A549 (cell line): ENCODE measurements around the gene HIPK3. TPM values are rescaled to one million over a fixed set of nuclear protein-coding genes. Genes with fewer than 3 reads are reported as not detected.

ENCODE experiments used
- ATAC-seq, 2 experiments: fragments of 200-7000 bp in 1 of 2; fragments of >200 bp in 1 of 2; cut with Nextera tagmentation in 1 of 2; cut with Tn5 transposase in 1 of 2; 3 replicates each; pipeline versions ENCODE4 v1.8.0 to v1.9.1; 2018 to 2020; ENCODE audit warnings: mild to moderate bottlenecking in 1 of 2, moderate library complexity in 1 of 2
- CTCF ChIA-PET: fragments of 300-600 bp; sonication (Branson Sonifier 250); formaldehyde crosslinking; extraction: SDS; loops from one replicate; lab custom pipeline; 2021; ENCODE audit warnings: antibody characterized with exemption, inconsistent platforms; lab: Yijun Ruan, JAX
- POLR2A ChIA-PET: fragments of 350-600 bp; formaldehyde crosslinking; extraction: SDS; loops from one replicate; lab custom pipeline; 2021; ENCODE audit warnings: antibody characterized with exemption, inconsistent platforms; lab: Yijun Ruan, JAX
- DNase-seq, 2 experiments: peaks; one replicate each; pipeline versions ENCODE4 v3.0.0 to v3.0.0-alpha.2; 2011 to 2016; ENCODE audit warnings: low read depth in 1 of 2, low spot score in 1 of 2
- FAIRE-seq: peaks from 2 replicates; lab custom pipeline; 2011; peaks lifted over from hg19 to GRCh38; lab: Jason Lieb, UNC
- H3K27ac ChIP-seq, 2 experiments: fragments of >200 bp; sonication (Bioruptor Twin); formaldehyde crosslinking; 3 replicates each; pipeline ENCODE4 v1.5.1; 2016 to 2017
- H3K4me1 ChIP-seq: fragments of >200 bp; sonication (Bioruptor Twin); formaldehyde crosslinking; 3 replicates; pipeline ENCODE4 v1.6.1; 2016
- H3K4me2 ChIP-seq: fragments of >200 bp; sonication (Bioruptor Twin); formaldehyde crosslinking; 3 replicates; pipeline ENCODE4 v1.6.1; 2016
- H3K4me3 ChIP-seq: fragments of >200 bp; sonication (Bioruptor Twin); formaldehyde crosslinking; 3 replicates; pipeline ENCODE4 v1.5.1; 2016
- H3K9me3 ChIP-seq: fragments of >200 bp; sonication (Bioruptor Twin); formaldehyde crosslinking; 3 replicates; pipeline ENCODE4 v1.6.1; 2016
- CBX2 ChIP-seq: fragments of 200-600 bp; sonication (generic); IDR thresholded peaks from 2 replicates; pipeline ENCODE4 v1.6.1; 2016; ENCODE audit warnings: low read depth, mild to moderate bottlenecking, borderline replicate concordance
- CHD2 ChIP-seq: fragments of 150-350 bp; IDR thresholded peaks from 2 replicates; pipeline ENCODE4 v1.6.1; 2014; ENCODE audit warnings: low read length; ENCODE audit not compliant: partially characterized antibody
- CHD4 ChIP-seq: fragments of 200-600 bp; sonication (generic); IDR thresholded peaks from 2 replicates; pipeline ENCODE4 v1.6.1; 2016; ENCODE audit warnings: antibody characterized with exemption, mild to moderate bottlenecking, borderline replicate concordance
- CTCF ChIP-seq: fragments of >200 bp; sonication (Bioruptor Twin); formaldehyde crosslinking; IDR thresholded peaks from 3 replicates; pipeline ENCODE4 v1.5.1; 2016
- EHMT2 ChIP-seq: fragments of 200-600 bp; sonication (generic); IDR thresholded peaks from 2 replicates; pipeline ENCODE4 v1.6.1; 2016; ENCODE audit warnings: antibody characterized with exemption, low read depth, mild to moderate bottlenecking, moderate library complexity
- ELK1 ChIP-seq: fragments of 150-350 bp; IDR thresholded peaks from 2 replicates; pipeline ENCODE4 v1.6.1; 2014; ENCODE audit warnings: low read depth, mild to moderate bottlenecking, low read length
- EP300 ChIP-seq, 2 experiments: fragments of >200 bp; sonication (Bioruptor Twin); formaldehyde crosslinking; IDR thresholded peaks; 2 replicates in 1 of 2; 3 replicates in 1 of 2; pipeline ENCODE4 v1.6.1; 2016 to 2017
- FOXS1 ChIP-seq: fragments of 250-450 bp; sonication (Bioruptor Pico); IDR thresholded peaks from 2 replicates; pipeline ENCODE4 v1.5.0; 2020; ENCODE audit warnings: mild to moderate bottlenecking, moderate library complexity
- HDAC2 ChIP-seq: fragments of 200-600 bp; sonication (generic); IDR thresholded peaks from 2 replicates; pipeline ENCODE4 v1.6.1; 2016
- HES2 ChIP-seq: fragments of >200 bp; sonication (Bioruptor Twin); formaldehyde crosslinking; IDR thresholded peaks from 2 replicates; pipeline ENCODE4 v1.6.1; 2016
- HOXA7 ChIP-seq: fragments of 250-450 bp; sonication (Bioruptor Pico); IDR thresholded peaks from 2 replicates; pipeline ENCODE4 v1.5.0; 2020; ENCODE audit warnings: mild to moderate bottlenecking, moderate library complexity
- HOXB5 ChIP-seq: fragments of 250-450 bp; sonication (Bioruptor Pico); IDR thresholded peaks from 2 replicates; pipeline ENCODE4 v1.5.0; 2020; ENCODE audit warnings: mild to moderate bottlenecking, moderate library complexity
- KDM5A ChIP-seq: fragments of 200-600 bp; sonication (generic); IDR thresholded peaks from 2 replicates; pipeline ENCODE4 v1.6.1; 2016; ENCODE audit warnings: antibody characterized with exemption, mild to moderate bottlenecking
- MAFK ChIP-seq: fragments of 450-650 bp; IDR thresholded peaks from 2 replicates; pipeline ENCODE4 v1.6.1; 2014; ENCODE audit not compliant: partially characterized antibody
- MAX ChIP-seq: IDR thresholded peaks from 2 replicates; pipeline ENCODE4 v1.6.1; 2012
- MYC ChIP-seq: IDR thresholded peaks from 2 replicates; pipeline ENCODE4 v1.6.1; 2012; ENCODE audit warnings: mild to moderate bottlenecking, inconsistent platforms, low read length, improper control_type of control experiment, borderline replicate concordance
- NPAS2 ChIP-seq: fragments of 250-450 bp; sonication (Bioruptor Pico); IDR thresholded peaks from 2 replicates; pipeline ENCODE4 v1.8.0; 2022; ENCODE audit warnings: mild to moderate bottlenecking, moderate library complexity, borderline replicate concordance
- NR3C1 ChIP-seq: fragments of >200 bp; sonication (Bioruptor Twin); formaldehyde crosslinking; IDR thresholded peaks from 3 replicates; pipeline ENCODE4 v1.6.1; 2017
- PBX3 ChIP-seq: IDR thresholded peaks from 2 replicates; pipeline ENCODE4 v1.6.1; 2012
- PHF8 ChIP-seq: fragments of 200-600 bp; sonication (generic); IDR thresholded peaks from 2 replicates; pipeline ENCODE4 v1.6.1; 2016; ENCODE audit warnings: low read depth, mild to moderate bottlenecking, antibody characterized with exemption, moderate library complexity, borderline replicate concordance
- POLR2A ChIP-seq: IDR thresholded peaks from 2 replicates; pipeline ENCODE4 v1.6.1; 2012; ENCODE audit warnings: mild to moderate bottlenecking, low read length
- REST ChIP-seq: fragments of 200-600 bp; sonication (generic); IDR thresholded peaks from 2 replicates; pipeline ENCODE4 v1.6.1; 2016; ENCODE audit warnings: antibody characterized with exemption, mild to moderate bottlenecking, moderate library complexity
- RFX5 ChIP-seq: fragments of 450-650 bp; IDR thresholded peaks from 2 replicates; pipeline ENCODE4 v1.7.1; 2014; ENCODE audit warnings: antibody characterized with exemption, mild to moderate bottlenecking, moderate library complexity
- RNF2 ChIP-seq: fragments of 200-600 bp; sonication (generic); IDR thresholded peaks from 2 replicates; pipeline ENCODE4 v1.6.1; 2016; ENCODE audit warnings: low read depth, mild to moderate bottlenecking, antibody characterized with exemption, moderate library complexity, borderline replicate concordance
- SREBF2 ChIP-seq: fragments of 450-650 bp; IDR thresholded peaks from 2 replicates; pipeline ENCODE4 v1.6.1; 2014; ENCODE audit warnings: mild to moderate bottlenecking, moderate library complexity
- TP53 ChIP-seq: fragments of 250-450 bp; sonication (Bioruptor Pico); IDR thresholded peaks from 2 replicates; pipeline ENCODE4 v1.5.0; 2021; ENCODE audit warnings: mild to moderate bottlenecking, moderate library complexity
- USF2 ChIP-seq: fragments of 450-650 bp; IDR thresholded peaks from 2 replicates; pipeline ENCODE4 v1.6.1; 2014; ENCODE audit warnings: antibody characterized with exemption
- ZC3H11A ChIP-seq: fragments of 450-650 bp; IDR thresholded peaks from 2 replicates; pipeline ENCODE4 v1.6.1; 2014; ENCODE audit warnings: antibody characterized with exemption, mild to moderate bottlenecking
- WGBS: methylation state at CpG from one replicate; pipeline ENCODE4 v1.1.6; 2017; ENCODE audit errors: missing lambda C conversion rate; 5-methylcytosine and 5-hydroxymethylcytosine counted together
- polyA plus RNA-seq, 4 experiments: library from polyadenylated mRNA; depleted of rRNA in 3 of 4; stranded (reverse); fragments of >200 nt; fragmentation: RNase III in 1 of 4; extraction: RNeasy Plus Mini Kit Qiagen cat#74134 plus additional on column Dnase treatment in 1 of 4; gene quantifications; 2 replicates in 3 of 4; 3 replicates in 1 of 4; pipeline ENCODE4 v1.2.3, GENCODE V29; 2011 to 2017

Gene HIPK3
- polyA plus RNA-seq, 2 of the 4 experiments (the other 2 are of a cell fraction) = 15.1 to 31.6 TPM

GRCh38 chr11:33290319-33290718 lies 33.1 kb downstream of the HIPK3 start:
- Histone ChIP-seq H3K9me3 (no peaks in the 10 kb centered on the region), H3K4me1 (peaks cover 21% of the 10 kb centered on the region), H3K27ac (no peak overlapping the region), H3K4me3 (no peak overlapping the region), H3K4me2 (peak overlapping the region; percentile 56; the same call in 2 of the 3 replicates)
- FAIRE-seq (no peak), ATAC-seq (no peak), DNase-seq (no peak)
- POLR2A ChIA-PET = no interaction called here
- WGBS = 80% methylated on average over 1 of the region's 1 CpG
- CTCF ChIA-PET = interaction anchor here (1.3 to 1.7 kb wide), 3 partner anchors 10 to 39 kb away, joined by 4 to 5 read pairs (median 4); no protein-coding TSS in a partner anchor
- TF ChIP-seq NR3C1 = no peak
- no peak for TF ChIP-seq MAFK
- no peak for TF ChIP-seq CTCF
- TF ChIP-seq RNF2 = no peak
- no peak for TF ChIP-seq HDAC2
- no peak for TF ChIP-seq CHD4
- no peak for TF ChIP-seq SREBF2
- no peak for TF ChIP-seq CHD2
- TF ChIP-seq MAX = no peak
- TF ChIP-seq REST = no peak
- TF ChIP-seq EP300 (IDR thresholded peaks at IDR 0.05) = no peak
- TF ChIP-seq PBX3 = no peak

- FAIRE-seq (no peak), DNase-seq (peak in 1 of 2 experiments; percentile 43), ATAC-seq (no peak)
- WGBS = 62% methylated on average over 6 of the region's 6 CpGs
- Histone ChIP-seq H3K4me3 (no peak overlapping the region), H3K4me1 (peaks cover 21% of the 10 kb centered on the region), H3K4me2 (peak overlapping the region; percentile 56), H3K9me3 (no peaks in the 10 kb centered on the region), H3K27ac (no peak overlapping the region)
- TF ChIP-seq CHD2 = no peak
- no peak for TF ChIP-seq USF2
- no peak for TF ChIP-seq FOXS1 (CRISPR knock-in tag)
- no peak for TF ChIP-seq RFX5
- no peak for TF ChIP-seq MAX
- no peak for TF ChIP-seq MAFK
- no peak for TF ChIP-seq NPAS2 (CRISPR knock-in tag)
- TF ChIP-seq HES2 = no peak
- no peak for TF ChIP-seq HOXB5
- no peak for TF ChIP-seq MYC
- TF ChIP-seq KDM5A = no peak
- no peak for TF ChIP-seq POLR2A
- TF ChIP-seq CBX2 = no peak
- TF ChIP-seq HOXA7 (CRISPR knock-in tag) = no peak
- no peak for TF ChIP-seq ELK1
- TF ChIP-seq ZC3H11A = no peak
- no peak for TF ChIP-seq EP300 (IDR thresholded peaks at IDR 0.05)
- TF ChIP-seq PHF8 = no peak
- TF ChIP-seq EHMT2 = no peak
- no peak for TF ChIP-seq TP53 (CRISPR knock-in tag)
- ChIA-PET CTCF (interaction anchor here (1.5 kb wide), 1 partner anchor 38 kb away, joined by 4 read pairs; no protein-coding TSS in a partner anchor), POLR2A (no interaction called here)
Observed at GRCh38 chr11:33291004-33291777, 34.0 kb downstream of the HIPK3 start.
